HepG2 (cell line): ENCODE data around the gene PSAP. TPM values are rescaled to one million over a fixed set of nuclear protein-coding genes. Genes with fewer than 3 reads are reported as not detected.

Experiments used
- ARID2 ChIP-seq: sonication (generic); formaldehyde crosslinking; IDR thresholded peaks from 2 replicates; pipeline ENCODE4 v1.8.1; 2022; ENCODE audit warnings: mild to moderate bottlenecking, missing genetic modification reagents, borderline replicate concordance
- HNF4G ChIP-seq, 2 experiments: sonication (generic) in 1 of 2; formaldehyde crosslinking in 1 of 2; IDR thresholded peaks; 2 replicates each; pipeline versions ENCODE4 v1.4.0 to v1.6.1; 2011 to 2020; ENCODE audit warnings: borderline replicate concordance in 2 of 2, low read depth in 2 of 2, mild to moderate bottlenecking in 2 of 2, low read length in 1 of 2, missing genetic modification reagents in 1 of 2, moderate library complexity in 1 of 2
- HNRNPLL ChIP-seq: fragments of 200-400 bp; formaldehyde crosslinking; IDR thresholded peaks from 2 replicates; pipeline ENCODE4 v1.6.1; 2017; ENCODE audit warnings: mild to moderate bottlenecking, low read depth, low read length; ENCODE audit not compliant: poor library complexity, severe bottlenecking
- MAFG ChIP-seq: sonication (generic); formaldehyde crosslinking; IDR thresholded peaks from 2 replicates; pipeline ENCODE4 v1.5.1; 2020; ENCODE audit warnings: mild to moderate bottlenecking, missing genetic modification reagents
- RARA ChIP-seq: IDR thresholded peaks from 2 replicates; pipeline ENCODE4 v1.6.1; 2016; ENCODE audit warnings: missing genetic modification reagents, missing compliant biosample characterization
- SOX6 ChIP-seq, 2 experiments: fragments of 450-650 bp in 1 of 2; sonication (generic) in 1 of 2; formaldehyde crosslinking in 1 of 2; IDR thresholded peaks; 2 replicates each; pipeline versions ENCODE4 v1.4.0 to v1.6.1; 2017 to 2020; ENCODE audit warnings: antibody characterized with exemption in 1 of 2, mild to moderate bottlenecking in 1 of 2, missing genetic modification reagents in 1 of 2
- TBL1XR1 ChIP-seq: fragments of 150-350 bp; IDR thresholded peaks from 2 replicates; pipeline ENCODE4 v1.6.1; 2014; ENCODE audit warnings: borderline replicate concordance, low read length; ENCODE audit not compliant: partially characterized antibody
- ZNF326 ChIP-seq: sonication (generic); formaldehyde crosslinking; IDR thresholded peaks from 2 replicates; pipeline ENCODE4 v1.4.0; 2020; ENCODE audit warnings: missing genetic modification reagents, borderline replicate concordance
- ZNF670 ChIP-seq: sonication (generic); formaldehyde crosslinking; IDR thresholded peaks from 2 replicates; pipeline ENCODE4 v1.8.0; 2022; ENCODE audit warnings: mild to moderate bottlenecking, missing genetic modification reagents, borderline replicate concordance
- polyA plus RNA-seq, 8 experiments: library from polyadenylated mRNA; depleted of rRNA in 3 of 8; stranded (reverse) in 7 of 8; unstranded in 1 of 8; fragments of >200 nt; fragmentation: Illumina TruSeq in 4 of 8; extraction: Trizol in 4 of 8; gene quantifications; 2 replicates each; pipeline versions ENCODE4 v1.2.1 to v1.2.3, GENCODE V29; 2011 to 2016; ENCODE audit warnings: low read depth in 4 of 8, missing spikeins in 1 of 8, mixed read lengths in 1 of 8; ENCODE audit not compliant: insufficient read depth in 1 of 8
- total RNA-seq, 5 experiments: library from RNA; depleted of rRNA; stranded (reverse); fragments of >200 nt; fragmentation: Illumina TruSeq; extraction: Trizol; gene quantifications; 2 replicates each; pipeline ENCODE4 v1.2.3, GENCODE V29; 2016; ENCODE audit warnings: low read depth in 1 of 5
- TF ChIP-seq, protein P1 (sequence below): sonication (generic); formaldehyde crosslinking; IDR thresholded peaks from 2 replicates; pipeline ENCODE4 v1.8.1; 2023; ENCODE audit warnings: mild to moderate bottlenecking, missing genetic modification reagents, borderline replicate concordance
- TF ChIP-seq, protein P2 (sequence below): IDR thresholded peaks from 2 replicates; pipeline ENCODE4 v1.6.1; 2016; ENCODE audit warnings: low read depth
- TF ChIP-seq, protein P3 (sequence below): IDR thresholded peaks from 2 replicates; pipeline ENCODE4 v1.6.1; 2016; ENCODE audit warnings: mild to moderate bottlenecking, missing biosample characterization, missing genetic modification reagents
- TF ChIP-seq, protein P4 (sequence below): sonication (generic); formaldehyde crosslinking; IDR thresholded peaks from 2 replicates; pipeline ENCODE4 v1.5.0; 2020; ENCODE audit warnings: mild to moderate bottlenecking, missing genetic modification reagents, borderline replicate concordance
- TF ChIP-seq, protein P5 (sequence below): sonication (generic); formaldehyde crosslinking; IDR thresholded peaks from 2 replicates; pipeline ENCODE4 v1.4.0; 2020; ENCODE audit warnings: mild to moderate bottlenecking, missing genetic modification reagents

Gene PSAP
- total and polyA plus RNA-seq, 2 of the 13 experiments (the other 11 are each of a cell fraction or from before 2014, with no cell fraction given), result 323 to 643 TPM

DNA sequence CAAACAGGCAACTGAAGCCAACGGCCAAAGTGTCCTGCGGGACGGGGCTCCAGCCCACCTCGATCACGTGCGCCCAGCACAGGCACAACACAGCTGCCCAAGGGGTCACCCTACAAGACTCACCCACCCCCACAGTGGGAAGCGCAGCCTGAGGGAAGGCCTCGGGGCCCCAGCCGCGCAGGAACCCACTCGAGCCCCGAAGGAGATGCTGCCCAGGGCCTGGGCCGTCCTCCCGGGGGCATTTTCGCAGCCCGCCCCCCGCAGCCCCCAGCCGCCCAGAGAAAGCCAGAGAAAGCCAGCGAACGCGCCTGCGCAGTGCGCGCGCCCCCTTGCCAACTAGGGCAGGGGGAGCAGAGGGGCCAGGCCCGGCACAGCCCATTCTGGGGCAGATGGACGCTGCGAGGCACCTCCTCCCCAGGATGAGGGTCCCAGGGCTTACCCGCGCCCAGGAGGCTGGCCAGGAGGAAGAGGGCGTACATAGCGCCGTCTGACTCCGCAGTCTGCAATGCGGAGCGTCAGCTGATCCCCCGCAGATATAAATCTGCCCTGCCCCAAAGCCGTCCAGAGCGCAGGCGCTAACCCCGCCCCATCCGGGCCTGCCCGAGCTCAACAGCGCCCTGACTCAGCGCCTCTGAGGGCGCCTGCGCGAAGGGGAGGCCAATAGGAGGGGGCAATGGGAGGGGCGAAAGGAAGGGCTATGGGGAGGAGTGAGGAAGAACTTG, at the start of gene PSAP (continued):
- TF ChIP-seq, protein P1, sequence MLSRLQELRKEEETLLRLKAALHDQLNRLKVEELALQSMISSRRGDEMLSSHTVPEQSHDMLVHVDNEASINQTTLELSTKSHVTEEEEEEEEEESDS (CRISPR knock-in tag), result no peak
- TF ChIP-seq, protein P2, sequence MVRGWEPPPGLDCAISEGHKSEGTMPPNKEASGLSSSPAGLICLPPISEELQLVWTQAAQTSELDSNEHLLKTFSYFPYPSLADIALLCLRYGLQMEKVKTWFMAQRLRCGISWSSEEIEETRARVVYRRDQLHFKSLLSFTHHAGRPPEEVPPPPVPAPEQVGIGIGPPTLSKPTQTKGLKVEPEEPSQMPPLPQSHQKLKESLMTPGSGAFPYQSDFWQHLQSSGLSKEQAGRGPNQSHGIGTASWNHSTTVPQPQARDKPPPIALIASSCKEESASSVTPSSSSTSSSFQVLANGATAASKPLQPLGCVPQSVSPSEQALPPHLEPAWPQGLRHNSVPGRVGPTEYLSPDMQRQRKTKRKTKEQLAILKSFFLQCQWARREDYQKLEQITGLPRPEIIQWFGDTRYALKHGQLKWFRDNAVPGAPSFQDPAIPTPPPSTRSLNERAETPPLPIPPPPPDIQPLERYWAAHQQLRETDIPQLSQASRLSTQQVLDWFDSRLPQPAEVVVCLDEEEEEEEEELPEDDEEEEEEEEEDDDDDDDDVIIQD (CRISPR knock-in tag), result peak; percentile 59; the same call in 1 of the 2 replicates
- TF ChIP-seq RARA (0 out of 2 replicates have a peak, but pooled peaks have one; percentile 1), ZNF326 (0 out of 2 replicates have a peak, but pooled peaks have one; percentile 46), TBL1XR1 (no peak), HNF4G (IDR thresholded peaks at IDR 0.05; ENCODE audit: borderline replicate concordance, low read depth, low read length) (no peak), HNF4G (CRISPR knock-in tag; IDR thresholded peaks at IDR 0.05; ENCODE audit: borderline replicate concordance, low read depth) (no peak; the same call in 1 of the 2 replicates), ZNF670 (no peak), ARID2 (CRISPR knock-in tag) (no peak), HNRNPLL (peak; percentile 85), MAFG (CRISPR knock-in tag) (no peak), SOX6 (IDR thresholded peaks at IDR 0.05) (no peak), SOX6 (CRISPR knock-in tag; IDR thresholded peaks at IDR 0.05) (peak; percentile 48; the same call in 1 of the 2 replicates)
- TF ChIP-seq, protein P3, sequence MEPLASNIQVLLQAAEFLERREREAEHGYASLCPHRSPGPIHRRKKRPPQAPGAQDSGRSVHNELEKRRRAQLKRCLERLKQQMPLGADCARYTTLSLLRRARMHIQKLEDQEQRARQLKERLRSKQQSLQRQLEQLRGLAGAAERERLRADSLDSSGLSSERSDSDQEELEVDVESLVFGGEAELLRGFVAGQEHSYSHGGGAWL (CRISPR knock-in tag), result no peak
- TF ChIP-seq, protein P4, sequence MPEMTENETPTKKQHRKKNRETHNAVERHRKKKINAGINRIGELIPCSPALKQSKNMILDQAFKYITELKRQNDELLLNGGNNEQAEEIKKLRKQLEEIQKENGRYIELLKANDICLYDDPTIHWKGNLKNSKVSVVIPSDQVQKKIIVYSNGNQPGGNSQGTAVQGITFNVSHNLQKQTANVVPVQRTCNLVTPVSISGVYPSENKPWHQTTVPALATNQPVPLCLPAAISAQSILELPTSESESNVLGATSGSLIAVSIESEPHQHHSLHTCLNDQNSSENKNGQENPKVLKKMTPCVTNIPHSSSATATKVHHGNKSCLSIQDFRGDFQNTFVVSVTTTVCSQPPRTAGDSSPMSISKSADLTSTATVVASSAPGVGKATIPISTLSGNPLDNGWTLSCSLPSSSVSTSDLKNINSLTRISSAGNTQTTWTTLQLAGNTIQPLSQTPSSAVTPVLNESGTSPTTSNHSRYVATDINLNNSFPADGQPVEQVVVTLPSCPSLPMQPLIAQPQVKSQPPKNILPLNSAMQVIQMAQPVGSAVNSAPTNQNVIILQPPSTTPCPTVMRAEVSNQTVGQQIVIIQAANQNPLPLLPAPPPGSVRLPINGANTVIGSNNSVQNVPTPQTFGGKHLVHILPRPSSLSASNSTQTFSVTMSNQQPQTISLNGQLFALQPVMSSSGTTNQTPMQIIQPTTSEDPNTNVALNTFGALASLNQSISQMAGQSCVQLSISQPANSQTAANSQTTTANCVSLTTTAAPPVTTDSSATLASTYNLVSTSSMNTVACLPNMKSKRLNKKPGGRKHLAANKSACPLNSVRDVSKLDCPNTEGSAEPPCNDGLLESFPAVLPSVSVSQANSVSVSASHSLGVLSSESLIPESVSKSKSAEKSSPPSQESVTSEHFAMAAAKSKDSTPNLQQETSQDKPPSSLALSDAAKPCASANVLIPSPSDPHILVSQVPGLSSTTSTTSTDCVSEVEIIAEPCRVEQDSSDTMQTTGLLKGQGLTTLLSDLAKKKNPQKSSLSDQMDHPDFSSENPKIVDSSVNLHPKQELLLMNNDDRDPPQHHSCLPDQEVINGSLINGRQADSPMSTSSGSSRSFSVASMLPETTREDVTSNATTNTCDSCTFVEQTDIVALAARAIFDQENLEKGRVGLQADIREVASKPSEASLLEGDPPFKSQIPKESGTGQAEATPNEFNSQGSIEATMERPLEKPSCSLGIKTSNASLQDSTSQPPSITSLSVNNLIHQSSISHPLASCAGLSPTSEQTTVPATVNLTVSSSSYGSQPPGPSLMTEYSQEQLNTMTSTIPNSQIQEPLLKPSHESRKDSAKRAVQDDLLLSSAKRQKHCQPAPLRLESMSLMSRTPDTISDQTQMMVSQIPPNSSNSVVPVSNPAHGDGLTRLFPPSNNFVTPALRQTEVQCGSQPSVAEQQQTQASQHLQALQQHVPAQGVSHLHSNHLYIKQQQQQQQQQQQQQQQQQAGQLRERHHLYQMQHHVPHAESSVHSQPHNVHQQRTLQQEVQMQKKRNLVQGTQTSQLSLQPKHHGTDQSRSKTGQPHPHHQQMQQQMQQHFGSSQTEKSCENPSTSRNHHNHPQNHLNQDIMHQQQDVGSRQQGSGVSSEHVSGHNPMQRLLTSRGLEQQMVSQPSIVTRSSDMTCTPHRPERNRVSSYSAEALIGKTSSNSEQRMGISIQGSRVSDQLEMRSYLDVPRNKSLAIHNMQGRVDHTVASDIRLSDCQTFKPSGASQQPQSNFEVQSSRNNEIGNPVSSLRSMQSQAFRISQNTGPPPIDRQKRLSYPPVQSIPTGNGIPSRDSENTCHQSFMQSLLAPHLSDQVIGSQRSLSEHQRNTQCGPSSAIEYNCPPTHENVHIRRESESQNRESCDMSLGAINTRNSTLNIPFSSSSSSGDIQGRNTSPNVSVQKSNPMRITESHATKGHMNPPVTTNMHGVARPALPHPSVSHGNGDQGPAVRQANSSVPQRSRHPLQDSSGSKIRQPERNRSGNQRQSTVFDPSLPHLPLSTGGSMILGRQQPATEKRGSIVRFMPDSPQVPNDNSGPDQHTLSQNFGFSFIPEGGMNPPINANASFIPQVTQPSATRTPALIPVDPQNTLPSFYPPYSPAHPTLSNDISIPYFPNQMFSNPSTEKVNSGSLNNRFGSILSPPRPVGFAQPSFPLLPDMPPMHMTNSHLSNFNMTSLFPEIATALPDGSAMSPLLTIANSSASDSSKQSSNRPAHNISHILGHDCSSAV (CRISPR knock-in tag), result no peak
- TF ChIP-seq, protein P5, sequence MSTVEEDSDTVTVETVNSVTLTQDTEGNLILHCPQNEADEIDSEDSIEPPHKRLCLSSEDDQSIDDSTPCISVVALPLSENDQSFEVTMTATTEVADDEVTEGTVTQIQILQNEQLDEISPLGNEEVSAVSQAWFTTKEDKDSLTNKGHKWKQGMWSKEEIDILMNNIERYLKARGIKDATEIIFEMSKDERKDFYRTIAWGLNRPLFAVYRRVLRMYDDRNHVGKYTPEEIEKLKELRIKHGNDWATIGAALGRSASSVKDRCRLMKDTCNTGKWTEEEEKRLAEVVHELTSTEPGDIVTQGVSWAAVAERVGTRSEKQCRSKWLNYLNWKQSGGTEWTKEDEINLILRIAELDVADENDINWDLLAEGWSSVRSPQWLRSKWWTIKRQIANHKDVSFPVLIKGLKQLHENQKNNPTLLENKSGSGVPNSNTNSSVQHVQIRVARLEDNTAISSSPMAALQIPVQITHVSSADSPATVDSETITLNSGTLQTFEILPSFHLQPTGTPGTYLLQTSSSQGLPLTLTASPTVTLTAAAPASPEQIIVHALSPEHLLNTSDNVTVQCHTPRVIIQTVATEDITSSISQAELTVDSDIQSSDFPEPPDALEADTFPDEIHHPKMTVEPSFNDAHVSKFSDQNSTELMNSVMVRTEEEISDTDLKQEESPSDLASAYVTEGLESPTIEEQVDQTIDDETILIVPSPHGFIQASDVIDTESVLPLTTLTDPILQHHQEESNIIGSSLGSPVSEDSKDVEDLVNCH (CRISPR knock-in tag), result 0 out of 2 replicates have a peak, but pooled peaks have one; percentile 44
